Liver (tissue), 9 donors: ENCODE data around the gene SOX6. TPM values are rescaled to one million over a fixed set of nuclear protein-coding genes. Genes with fewer than 3 reads are reported as not detected.

Experiments used
- DNase-seq: peaks from one replicate; pipeline ENCODE4 v3.0.0-alpha.2; 2017; ENCODE audit warnings: low spot score
- H3K27ac ChIP-seq, 2 donors: one replicate each; pipeline ENCODE4 v1.7.0; 2013; ENCODE audit warnings: inconsistent platforms in 2 of 2, low read length in 2 of 2, control low read depth in 1 of 2, low read depth in 1 of 2, mild to moderate bottlenecking in 1 of 2
- H3K27me3 ChIP-seq, 4 donors: one replicate each; pipeline versions ENCODE4 v1.6.1 to v1.7.0; 2013; ENCODE audit warnings: low read length in 3 of 4, inconsistent platforms in 1 of 4, mild to moderate bottlenecking in 1 of 4, moderate library complexity in 1 of 4; ENCODE audit not compliant: control insufficient read depth in 4 of 4, insufficient read depth in 4 of 4
- H3K36me3 ChIP-seq, 4 donors: one replicate each; pipeline versions ENCODE4 v1.6.1 to v1.7.0; 2013; ENCODE audit warnings: low read length in 3 of 4, mild to moderate bottlenecking in 3 of 4, low read depth in 1 of 4, moderate library complexity in 1 of 4; ENCODE audit not compliant: control insufficient read depth in 4 of 4, insufficient read depth in 3 of 4
- H3K4me1 ChIP-seq, 4 donors: one replicate each; pipeline versions ENCODE4 v1.6.1 to v1.7.0; 2013; ENCODE audit warnings: low read length in 3 of 4, mild to moderate bottlenecking in 3 of 4, moderate library complexity in 1 of 4; ENCODE audit not compliant: control insufficient read depth in 4 of 4, insufficient read depth in 4 of 4
- H3K4me3 ChIP-seq, 3 donors: one replicate each; pipeline versions ENCODE4 v1.6.1 to v1.7.0; 2013; ENCODE audit warnings: low read length in 3 of 3, control low read depth in 1 of 3, low read depth in 1 of 3, mild to moderate bottlenecking in 1 of 3
- H3K9ac ChIP-seq, 2 donors: one replicate each; pipeline ENCODE4 v1.7.0; 2013; ENCODE audit warnings: low read length in 2 of 2, mild to moderate bottlenecking in 2 of 2, moderate library complexity in 2 of 2, control low read depth in 1 of 2, low read depth in 1 of 2
- H3K9me3 ChIP-seq, 4 donors: one replicate each; pipeline versions ENCODE4 v1.6.1 to v1.7.0; 2013; ENCODE audit warnings: low read length in 3 of 4; ENCODE audit not compliant: control insufficient read depth in 4 of 4
- FOXA1 ChIP-seq: IDR thresholded peaks from 2 replicates; pipeline ENCODE4 v1.6.1; 2016; ENCODE audit warnings: antibody characterized with exemption
- FOXA2 ChIP-seq: IDR thresholded peaks from 2 replicates; pipeline ENCODE4 v1.6.1; 2016; ENCODE audit warnings: antibody characterized with exemption
- GABPA ChIP-seq, 2 donors: IDR thresholded peaks in 1 of 2; conservative IDR thresholded peaks in 1 of 2; 2 replicates each; pipeline ENCODE4 v1.6.1; 2016; ENCODE audit warnings: antibody characterized with exemption in 2 of 2, mild to moderate bottlenecking in 1 of 2, moderate library complexity in 1 of 2
- HNF4A ChIP-seq, 2 donors: conservative IDR thresholded peaks; 2 replicates each; pipeline ENCODE4 v1.6.1; 2016; ENCODE audit warnings: antibody characterized with exemption in 2 of 2, mild to moderate bottlenecking in 2 of 2
- HNF4G ChIP-seq: IDR thresholded peaks from 2 replicates; pipeline ENCODE4 v1.6.1; 2016; ENCODE audit warnings: antibody characterized with exemption
- JUND ChIP-seq, 2 donors: IDR thresholded peaks; 2 replicates each; pipeline ENCODE4 v1.6.1; 2016; ENCODE audit warnings: antibody characterized with exemption in 2 of 2
- NR2F2 ChIP-seq: IDR thresholded peaks from 2 replicates; pipeline ENCODE4 v1.6.1; 2016; ENCODE audit warnings: antibody characterized with exemption
- RAD21 ChIP-seq, 2 donors: IDR thresholded peaks; 2 replicates each; pipeline ENCODE4 v1.6.1; 2016; ENCODE audit warnings: antibody characterized with exemption in 2 of 2, mild to moderate bottlenecking in 2 of 2
- RXRA ChIP-seq, 2 donors: IDR thresholded peaks; 2 replicates each; pipeline ENCODE4 v1.6.1; 2017 to 2018; ENCODE audit warnings: antibody characterized with exemption in 2 of 2, mild to moderate bottlenecking in 1 of 2
- SP1 ChIP-seq: IDR thresholded peaks from 2 replicates; pipeline ENCODE4 v1.6.1; 2018; ENCODE audit warnings: antibody characterized with exemption, mild to moderate bottlenecking
- TAF1 ChIP-seq: conservative IDR thresholded peaks from 2 replicates; pipeline ENCODE4 v1.6.1; 2016; ENCODE audit warnings: antibody characterized with exemption, mild to moderate bottlenecking
- YY1 ChIP-seq: IDR thresholded peaks from 2 replicates; pipeline ENCODE4 v1.6.1; 2016; ENCODE audit warnings: antibody characterized with exemption, mild to moderate bottlenecking
- polyA plus RNA-seq, 2 donors: library from polyadenylated mRNA; stranded (reverse) in 1 of 2; unstranded in 1 of 2; fragments of 200-250 nt in 1 of 2; fragments of >200 nt in 1 of 2; fragmentation: Nextera tagmentation in 1 of 2; extraction: Ambion mirVana in 1 of 2; gene quantifications; one replicate each; pipeline versions ENCODE4 v1.2.1 to v1.2.3, GENCODE V29; 2013 to 2015
- total RNA-seq, 2 donors: library from RNA; depleted of rRNA; stranded (reverse); fragments of >200 nt; gene quantifications; one replicate each; pipeline ENCODE4 v1.2.3, GENCODE V29; 2014
- TF ChIP-seq, protein P1 (sequence below): IDR thresholded peaks from 2 replicates; pipeline ENCODE4 v1.6.1; 2016; ENCODE audit warnings: antibody characterized with exemption
- TF ChIP-seq, protein P2 (sequence below): fragments of 150-350 bp; IDR thresholded peaks from 2 replicates; pipeline ENCODE4 v1.5.1; 2017; ENCODE audit warnings: improper control_type of control experiment, low read depth, low read length; ENCODE audit not compliant: missing input control
- TF ChIP-seq, protein P3 (sequence below): IDR thresholded peaks from 2 replicates; pipeline ENCODE4 v1.6.1; 2016; ENCODE audit warnings: antibody characterized with exemption
- TF ChIP-seq, protein P4 (sequence below): IDR thresholded peaks from 2 replicates; pipeline ENCODE4 v1.6.1; 2016; ENCODE audit warnings: antibody characterized with exemption
- TF ChIP-seq, protein P5 (sequence below): IDR thresholded peaks from 2 replicates; pipeline ENCODE4 v1.6.1; 2016; ENCODE audit warnings: antibody characterized with exemption, mild to moderate bottlenecking
- donor health status: healthy.
- donor health status: healthy.
- donor health status: healthy.
- donor health status: healthy.
- donor health status: healthy.

Gene SOX6
- total and polyA plus RNA-seq, 4 donors, result 2.4 to 111 (median 14.8) TPM

DNA sequence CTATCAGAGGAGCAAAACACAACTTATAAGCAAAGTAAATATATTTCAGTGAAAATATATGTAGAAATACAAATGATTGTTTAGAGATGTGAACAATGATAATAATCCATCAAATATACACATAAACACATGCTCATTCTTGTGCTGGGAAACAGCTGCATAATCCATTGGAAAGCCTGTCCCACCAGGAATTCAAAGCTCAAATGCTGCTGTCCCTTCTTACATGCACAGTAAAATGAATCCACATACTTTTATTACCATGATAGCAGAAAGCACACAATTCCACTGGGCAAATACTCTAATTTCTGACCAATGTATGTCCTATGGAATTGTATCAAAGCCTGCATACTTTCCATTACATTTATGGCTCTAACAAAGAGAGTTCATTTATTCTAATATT lies 44.5 kb downstream of the SOX6 start:
- H3K27me3 ChIP-seq, result no peaks in the 10 kb centered on the region
- DNase-seq, result no peak
- H3K9ac ChIP-seq, result no peak overlapping the region
- H3K4me3 ChIP-seq, result no peak overlapping the region
- H3K9me3 ChIP-seq, result no peaks in the 10 kb centered on the region
- no peak overlapping the region for H3K27ac ChIP-seq
- H3K4me1 ChIP-seq, result no peaks in the 10 kb centered on the region
- no peaks in the 10 kb centered on the region for H3K36me3 ChIP-seq
- TF ChIP-seq, protein P1, sequence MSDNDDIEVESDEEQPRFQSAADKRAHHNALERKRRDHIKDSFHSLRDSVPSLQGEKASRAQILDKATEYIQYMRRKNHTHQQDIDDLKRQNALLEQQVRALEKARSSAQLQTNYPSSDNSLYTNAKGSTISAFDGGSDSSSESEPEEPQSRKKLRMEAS, result no peak
- TF ChIP-seq SP1 (no peak), TAF1 (no peak), JUND (IDR thresholded peaks at IDR 0.05) (no peak), RAD21 (IDR thresholded peaks at IDR 0.05) (no peak), FOXA2 (no peak), HNF4A (conservative IDR thresholded peaks at IDR 0.05) (no peak), GABPA (IDR thresholded peaks at IDR 0.05 in 1 of 2, conservative IDR thresholded peaks at IDR 0.05 in 1 of 2) (no peak), NR2F2 (no peak), YY1 (no peak), RXRA (IDR thresholded peaks at IDR 0.05) (no peak)
- TF ChIP-seq, protein P2, sequence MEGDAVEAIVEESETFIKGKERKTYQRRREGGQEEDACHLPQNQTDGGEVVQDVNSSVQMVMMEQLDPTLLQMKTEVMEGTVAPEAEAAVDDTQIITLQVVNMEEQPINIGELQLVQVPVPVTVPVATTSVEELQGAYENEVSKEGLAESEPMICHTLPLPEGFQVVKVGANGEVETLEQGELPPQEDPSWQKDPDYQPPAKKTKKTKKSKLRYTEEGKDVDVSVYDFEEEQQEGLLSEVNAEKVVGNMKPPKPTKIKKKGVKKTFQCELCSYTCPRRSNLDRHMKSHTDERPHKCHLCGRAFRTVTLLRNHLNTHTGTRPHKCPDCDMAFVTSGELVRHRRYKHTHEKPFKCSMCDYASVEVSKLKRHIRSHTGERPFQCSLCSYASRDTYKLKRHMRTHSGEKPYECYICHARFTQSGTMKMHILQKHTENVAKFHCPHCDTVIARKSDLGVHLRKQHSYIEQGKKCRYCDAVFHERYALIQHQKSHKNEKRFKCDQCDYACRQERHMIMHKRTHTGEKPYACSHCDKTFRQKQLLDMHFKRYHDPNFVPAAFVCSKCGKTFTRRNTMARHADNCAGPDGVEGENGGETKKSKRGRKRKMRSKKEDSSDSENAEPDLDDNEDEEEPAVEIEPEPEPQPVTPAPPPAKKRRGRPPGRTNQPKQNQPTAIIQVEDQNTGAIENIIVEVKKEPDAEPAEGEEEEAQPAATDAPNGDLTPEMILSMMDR, result no peak
- TF ChIP-seq, protein P3, sequence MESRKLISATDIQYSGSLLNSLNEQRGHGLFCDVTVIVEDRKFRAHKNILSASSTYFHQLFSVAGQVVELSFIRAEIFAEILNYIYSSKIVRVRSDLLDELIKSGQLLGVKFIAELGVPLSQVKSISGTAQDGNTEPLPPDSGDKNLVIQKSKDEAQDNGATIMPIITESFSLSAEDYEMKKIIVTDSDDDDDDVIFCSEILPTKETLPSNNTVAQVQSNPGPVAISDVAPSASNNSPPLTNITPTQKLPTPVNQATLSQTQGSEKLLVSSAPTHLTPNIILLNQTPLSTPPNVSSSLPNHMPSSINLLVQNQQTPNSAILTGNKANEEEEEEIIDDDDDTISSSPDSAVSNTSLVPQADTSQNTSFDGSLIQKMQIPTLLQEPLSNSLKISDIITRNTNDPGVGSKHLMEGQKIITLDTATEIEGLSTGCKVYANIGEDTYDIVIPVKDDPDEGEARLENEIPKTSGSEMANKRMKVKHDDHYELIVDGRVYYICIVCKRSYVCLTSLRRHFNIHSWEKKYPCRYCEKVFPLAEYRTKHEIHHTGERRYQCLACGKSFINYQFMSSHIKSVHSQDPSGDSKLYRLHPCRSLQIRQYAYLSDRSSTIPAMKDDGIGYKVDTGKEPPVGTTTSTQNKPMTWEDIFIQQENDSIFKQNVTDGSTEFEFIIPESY, result no peak
- TF ChIP-seq, protein P4, sequence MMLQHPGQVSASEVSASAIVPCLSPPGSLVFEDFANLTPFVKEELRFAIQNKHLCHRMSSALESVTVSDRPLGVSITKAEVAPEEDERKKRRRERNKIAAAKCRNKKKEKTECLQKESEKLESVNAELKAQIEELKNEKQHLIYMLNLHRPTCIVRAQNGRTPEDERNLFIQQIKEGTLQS, result no peak
- TF ChIP-seq, protein P5, sequence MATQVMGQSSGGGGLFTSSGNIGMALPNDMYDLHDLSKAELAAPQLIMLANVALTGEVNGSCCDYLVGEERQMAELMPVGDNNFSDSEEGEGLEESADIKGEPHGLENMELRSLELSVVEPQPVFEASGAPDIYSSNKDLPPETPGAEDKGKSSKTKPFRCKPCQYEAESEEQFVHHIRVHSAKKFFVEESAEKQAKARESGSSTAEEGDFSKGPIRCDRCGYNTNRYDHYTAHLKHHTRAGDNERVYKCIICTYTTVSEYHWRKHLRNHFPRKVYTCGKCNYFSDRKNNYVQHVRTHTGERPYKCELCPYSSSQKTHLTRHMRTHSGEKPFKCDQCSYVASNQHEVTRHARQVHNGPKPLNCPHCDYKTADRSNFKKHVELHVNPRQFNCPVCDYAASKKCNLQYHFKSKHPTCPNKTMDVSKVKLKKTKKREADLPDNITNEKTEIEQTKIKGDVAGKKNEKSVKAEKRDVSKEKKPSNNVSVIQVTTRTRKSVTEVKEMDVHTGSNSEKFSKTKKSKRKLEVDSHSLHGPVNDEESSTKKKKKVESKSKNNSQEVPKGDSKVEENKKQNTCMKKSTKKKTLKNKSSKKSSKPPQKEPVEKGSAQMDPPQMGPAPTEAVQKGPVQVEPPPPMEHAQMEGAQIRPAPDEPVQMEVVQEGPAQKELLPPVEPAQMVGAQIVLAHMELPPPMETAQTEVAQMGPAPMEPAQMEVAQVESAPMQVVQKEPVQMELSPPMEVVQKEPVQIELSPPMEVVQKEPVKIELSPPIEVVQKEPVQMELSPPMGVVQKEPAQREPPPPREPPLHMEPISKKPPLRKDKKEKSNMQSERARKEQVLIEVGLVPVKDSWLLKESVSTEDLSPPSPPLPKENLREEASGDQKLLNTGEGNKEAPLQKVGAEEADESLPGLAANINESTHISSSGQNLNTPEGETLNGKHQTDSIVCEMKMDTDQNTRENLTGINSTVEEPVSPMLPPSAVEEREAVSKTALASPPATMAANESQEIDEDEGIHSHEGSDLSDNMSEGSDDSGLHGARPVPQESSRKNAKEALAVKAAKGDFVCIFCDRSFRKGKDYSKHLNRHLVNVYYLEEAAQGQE, result no peak

DNA sequence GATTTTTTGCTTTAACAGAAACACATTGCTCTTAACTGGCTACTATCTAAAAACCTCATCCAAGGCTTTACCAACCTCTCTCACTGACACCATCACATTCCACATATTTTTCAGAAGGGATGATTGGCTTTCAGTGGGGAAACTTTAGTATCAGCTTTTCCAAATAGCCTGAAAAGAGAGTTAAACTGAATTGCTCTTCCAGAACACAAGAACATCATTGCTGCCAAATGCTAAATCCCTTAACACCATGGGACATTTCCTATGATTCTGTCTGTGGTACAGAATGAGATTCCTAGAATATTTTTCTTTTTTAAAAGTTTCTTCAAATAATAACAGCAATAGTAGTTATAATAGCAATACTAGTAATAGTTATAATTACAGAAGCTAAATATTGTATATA lies 45.4 kb downstream of the SOX6 start:
- no peaks in the 10 kb centered on the region for H3K4me1 ChIP-seq
- no peaks in the 10 kb centered on the region for H3K27me3 ChIP-seq
- H3K9ac ChIP-seq, result no peak overlapping the region
- no peaks in the 10 kb centered on the region for H3K9me3 ChIP-seq
- H3K4me3 ChIP-seq, result no peak overlapping the region
- TF ChIP-seq, protein P4, result no peak
- no peak for TF ChIP-seq NR2F2
- TF ChIP-seq RXRA (IDR thresholded peaks at IDR 0.05), result no peak
- no peak for TF ChIP-seq FOXA1
- no peak for TF ChIP-seq TAF1
- TF ChIP-seq RAD21 (IDR thresholded peaks at IDR 0.05), result no peak
- no peak for TF ChIP-seq GABPA (IDR thresholded peaks at IDR 0.05 in 1 of 2, conservative IDR thresholded peaks at IDR 0.05 in 1 of 2)
- no peak for TF ChIP-seq SP1
- TF ChIP-seq, protein P1, result no peak
- TF ChIP-seq YY1, result no peak
- no peak for TF ChIP-seq HNF4G
- no peak overlapping the region for H3K27ac ChIP-seq
- no peak for DNase-seq
- H3K36me3 ChIP-seq, result no peaks in the 10 kb centered on the region
